Midbrain (tissue), 1 donor: ENCODE measurements around the gene ECD.
"Not testable (repeated sequence)": the region's sequence is repeated elsewhere in the genome, so short reads cannot be mapped to it uniquely, and the experiment has no call there.

Source experiments
- DNase-seq: peaks from one replicate; lab custom pipeline; 2025; lab: John Stamatoyannopoulos, UW

The ECD gene

DNA sequence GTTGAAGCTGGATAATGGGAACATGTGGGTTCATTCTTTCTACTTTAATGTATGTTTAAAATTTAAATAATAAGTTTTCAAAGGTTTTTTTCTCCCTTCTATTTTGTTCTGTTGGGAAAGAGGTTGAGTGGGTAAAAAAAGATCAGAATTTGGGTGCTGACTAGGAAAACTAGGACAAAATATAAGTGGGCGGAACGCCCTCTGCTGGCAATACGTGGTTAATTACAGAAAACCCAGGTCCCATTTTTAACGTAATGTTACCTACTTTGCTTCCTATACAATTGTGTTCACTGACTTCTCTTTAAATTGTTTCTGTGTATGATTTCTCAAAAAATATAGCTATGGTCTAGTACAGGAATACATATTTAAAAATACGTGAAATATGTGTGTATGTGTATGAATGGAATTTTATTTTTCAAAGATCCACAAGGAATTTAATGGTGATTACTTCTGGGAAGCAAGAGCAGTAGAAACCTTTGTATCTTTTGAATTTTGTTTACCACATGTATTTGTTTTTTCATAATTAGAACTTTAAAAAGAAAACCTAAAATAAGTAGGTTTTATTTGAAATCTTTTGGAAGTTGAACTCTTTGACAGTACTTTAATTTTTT is 8.7 kb downstream of the ECD start:
- DNase-seq: peak; percentile 58

DNA sequence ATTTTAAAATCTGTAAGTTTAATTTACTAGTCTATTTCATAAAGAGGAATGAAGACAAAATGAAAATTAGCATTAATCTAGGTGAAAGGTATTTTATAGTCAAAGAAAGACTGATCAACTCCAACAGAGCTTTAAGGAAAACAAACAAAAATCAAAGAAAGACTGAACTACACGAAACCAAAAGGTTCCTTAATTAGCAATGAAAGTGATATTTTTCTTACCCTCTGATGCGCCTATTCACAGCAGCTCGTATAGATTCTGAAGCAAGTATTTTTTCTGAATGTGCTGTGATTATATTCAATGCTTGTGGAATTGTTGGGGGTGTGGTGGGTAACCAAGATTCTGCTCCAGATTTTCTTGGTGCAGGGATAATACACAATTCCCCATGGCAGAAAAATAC is 11.8 kb downstream of the ECD start:
- DNase-seq: no peak

DNA sequence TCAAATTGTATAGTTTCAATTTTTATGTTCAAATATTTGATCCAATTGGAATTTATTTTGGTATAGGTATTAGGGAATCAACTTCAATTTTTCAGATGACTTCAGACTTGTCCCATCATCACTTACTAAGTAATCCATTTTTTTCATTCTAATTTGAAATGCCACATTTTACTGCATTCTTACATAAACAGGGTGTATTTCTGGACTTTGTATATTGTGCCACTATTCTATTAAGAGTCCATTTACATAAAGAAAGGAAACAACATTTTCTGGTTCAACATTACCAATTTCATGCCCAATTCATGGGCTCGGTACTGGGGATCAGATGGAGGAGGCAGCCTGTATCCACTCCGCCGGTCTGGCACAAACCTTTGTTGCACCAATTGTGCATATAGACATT is 15.8 kb downstream of the ECD start:
- DNase-seq: no peak

DNA sequence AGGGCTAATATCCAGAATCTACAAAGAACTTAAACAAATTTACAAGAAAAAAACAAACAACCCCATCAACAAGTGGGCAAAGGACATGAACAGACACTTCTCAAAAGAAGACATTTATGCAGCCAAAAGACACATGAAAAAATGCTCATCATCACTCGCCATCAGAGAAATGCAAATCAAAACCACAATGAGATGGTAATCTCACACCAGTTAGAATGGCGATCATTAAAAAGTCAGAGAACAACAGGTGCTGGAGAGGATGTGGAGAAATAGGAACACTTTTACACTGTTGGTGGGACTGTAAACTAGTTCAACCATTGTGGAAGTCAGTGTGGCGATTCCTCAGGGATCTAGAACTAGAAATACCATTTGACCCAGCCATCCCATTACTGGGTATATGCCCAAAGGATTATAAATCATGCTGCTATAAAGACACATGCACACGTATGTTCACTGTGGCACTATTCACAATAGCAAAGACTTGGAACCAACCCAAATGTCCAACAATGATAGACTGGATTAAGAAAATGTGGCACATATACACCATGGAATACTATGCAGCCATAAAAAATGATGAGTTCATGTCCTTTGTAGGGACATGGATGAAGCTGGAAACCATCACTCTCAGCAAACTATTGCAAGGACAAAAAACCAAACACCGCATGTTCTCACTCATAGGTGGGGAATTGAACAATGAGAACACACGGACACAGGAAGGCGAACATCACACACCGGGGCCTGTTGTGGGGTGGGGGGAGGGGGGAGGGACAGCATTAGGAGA is 17.0 kb downstream of the ECD start:
- not testable (repeated sequence) for DNase-seq

DNA sequence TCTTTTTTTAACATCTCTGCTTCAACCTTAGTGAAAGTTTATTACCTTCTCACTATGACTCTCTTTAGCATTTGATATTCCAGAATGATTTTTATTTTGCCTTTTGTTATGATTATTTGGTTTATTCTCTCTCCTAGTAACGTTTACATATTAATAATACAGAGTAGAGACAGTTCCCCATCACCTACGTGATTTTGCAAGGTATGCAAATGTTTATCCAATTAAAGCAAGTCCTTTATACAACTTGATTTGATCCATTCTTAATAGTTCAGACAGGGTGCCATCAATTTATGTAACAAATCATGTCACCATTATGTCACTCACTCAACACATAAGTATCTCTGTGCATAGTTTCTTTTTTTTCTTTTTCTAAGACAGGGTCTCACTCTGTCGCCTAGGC is 26.2 kb downstream of the ECD start:
- no peak for DNase-seq

DNA sequence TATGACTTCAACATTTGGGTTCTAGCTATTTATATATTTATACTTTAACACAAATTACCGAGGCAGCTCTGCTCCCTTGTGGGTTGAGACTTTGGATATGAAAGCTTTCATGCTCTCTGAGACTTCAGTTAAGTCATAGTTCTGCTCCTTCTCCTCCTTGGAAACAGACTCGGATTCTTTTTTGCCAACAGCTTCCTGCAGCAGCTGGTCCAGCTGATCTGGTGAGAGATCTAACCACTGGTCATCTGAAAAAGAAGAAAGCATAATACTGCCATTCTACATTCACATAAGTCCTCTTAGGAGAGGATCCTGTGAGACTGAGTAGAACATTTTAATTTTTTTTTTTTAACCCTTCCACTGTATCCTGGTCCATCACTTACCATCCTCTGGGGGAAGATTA is 28.6 kb downstream of the ECD start:
- DNase-seq: no peak

DNA sequence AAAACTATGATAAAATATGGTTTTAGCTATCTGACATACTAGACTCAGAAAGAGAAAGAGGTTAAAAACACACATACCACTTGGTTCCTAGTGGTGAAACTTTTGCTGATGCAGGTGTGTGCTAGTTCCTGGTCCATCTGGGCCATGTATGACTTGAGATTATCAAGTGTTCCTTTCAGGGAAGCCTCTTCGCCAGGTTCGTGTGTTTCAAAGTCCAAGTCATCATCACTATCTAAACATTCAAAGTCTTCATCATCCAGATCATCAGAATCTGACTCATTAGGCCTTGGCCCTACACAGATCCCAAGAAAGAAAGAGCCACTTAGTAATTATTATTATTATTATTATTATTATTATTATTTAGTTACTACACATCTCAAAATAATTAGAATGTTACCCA is 31.2 kb downstream of the ECD start:
- DNase-seq: no peak

DNA sequence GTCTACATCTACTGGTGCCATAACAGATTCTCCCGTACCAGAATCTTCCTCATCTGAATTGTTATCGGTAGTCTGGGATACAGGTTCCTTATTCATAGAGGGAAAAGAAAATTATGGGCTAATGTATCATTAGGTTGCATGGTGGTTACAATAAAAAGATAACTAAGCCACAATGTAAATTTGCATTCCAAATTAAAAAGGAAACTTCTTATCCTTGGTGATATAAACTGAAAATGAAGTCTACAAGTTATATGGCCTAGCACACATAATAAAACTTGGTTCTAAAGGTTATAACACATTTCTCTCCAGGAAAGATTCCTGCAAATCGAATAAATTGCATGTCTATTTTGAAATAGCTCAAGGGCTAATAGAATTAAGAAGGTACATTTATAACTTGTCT is 33.1 kb downstream of the ECD start:
- DNase-seq: no peak

DNA sequence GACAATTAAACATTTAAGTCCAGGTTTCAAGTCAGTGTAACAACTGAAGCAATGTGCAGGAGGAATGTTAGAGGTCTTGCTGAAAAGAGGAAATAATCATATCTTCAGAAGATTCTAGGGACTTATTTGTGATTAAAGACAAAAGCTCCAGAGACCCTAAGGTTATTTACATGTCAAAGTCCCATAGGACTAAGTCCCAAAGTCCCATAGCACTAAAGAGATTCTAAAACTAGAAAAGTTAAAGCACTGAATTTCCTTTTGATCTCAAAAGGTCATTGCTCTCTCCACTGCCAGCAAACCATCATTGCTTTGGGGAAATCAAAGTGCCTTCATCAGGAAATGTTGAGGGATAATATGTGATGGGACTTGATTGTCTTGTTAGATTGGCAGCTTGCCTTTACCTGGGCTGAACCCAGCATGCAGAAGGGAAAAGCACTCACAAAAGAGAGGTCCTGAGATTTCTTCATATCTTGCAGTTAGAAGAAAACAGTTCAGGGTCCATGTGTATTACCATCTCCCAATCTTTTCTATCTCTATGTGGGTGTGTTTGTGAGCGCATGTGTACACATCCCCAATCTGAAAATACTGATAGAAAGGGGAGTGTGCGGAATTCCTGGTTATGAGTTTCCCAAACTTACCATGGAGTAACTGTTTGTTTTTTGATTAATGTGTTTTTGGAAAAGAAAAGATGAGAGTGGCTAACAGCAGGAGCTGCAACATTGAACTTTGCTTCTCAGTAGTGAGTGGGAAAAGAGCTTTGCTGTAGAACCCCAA is 35.7 kb downstream of the ECD start:
- DNase-seq: no peak

DNA sequence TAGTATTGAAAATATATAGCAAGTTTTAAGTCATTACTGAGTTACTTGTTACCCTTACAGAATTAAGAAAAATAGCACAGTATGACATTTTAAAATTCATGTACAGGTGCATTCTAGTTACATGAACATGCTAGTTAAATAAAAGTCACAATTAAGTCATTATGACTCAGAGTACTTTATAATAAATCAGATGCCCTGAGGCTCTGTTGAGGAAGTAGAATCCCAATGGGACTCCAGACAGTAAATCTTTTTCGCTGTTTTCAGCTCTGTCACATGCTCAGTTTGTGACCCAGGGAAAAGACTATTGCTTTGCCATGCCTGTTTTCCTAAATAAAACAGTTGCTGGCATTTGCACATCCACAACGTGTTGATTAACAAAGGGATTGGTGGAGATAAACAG is 36.5 kb downstream of the ECD start:
- DNase-seq: no peak

DNA sequence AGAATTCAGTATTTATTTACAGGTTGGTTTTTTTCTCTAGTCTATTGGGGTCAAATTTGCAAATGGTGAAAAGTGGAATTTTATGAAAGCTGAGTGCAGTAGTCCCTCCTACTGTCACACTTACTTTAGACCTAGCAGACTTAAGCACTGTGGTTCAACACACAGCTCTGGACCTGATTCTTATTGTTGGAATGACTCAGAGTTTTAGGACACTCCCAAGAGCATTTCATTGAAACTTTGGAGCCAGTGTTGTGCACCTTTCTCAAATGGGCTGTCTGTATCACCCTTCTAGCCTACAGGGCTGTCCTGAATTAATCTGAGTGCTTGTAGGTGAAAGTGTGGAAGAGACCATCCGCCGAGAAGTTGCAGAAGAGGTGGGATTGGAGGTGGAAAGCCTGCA is 41.5 kb downstream of the ECD start:
- DNase-seq: no peak

DNA sequence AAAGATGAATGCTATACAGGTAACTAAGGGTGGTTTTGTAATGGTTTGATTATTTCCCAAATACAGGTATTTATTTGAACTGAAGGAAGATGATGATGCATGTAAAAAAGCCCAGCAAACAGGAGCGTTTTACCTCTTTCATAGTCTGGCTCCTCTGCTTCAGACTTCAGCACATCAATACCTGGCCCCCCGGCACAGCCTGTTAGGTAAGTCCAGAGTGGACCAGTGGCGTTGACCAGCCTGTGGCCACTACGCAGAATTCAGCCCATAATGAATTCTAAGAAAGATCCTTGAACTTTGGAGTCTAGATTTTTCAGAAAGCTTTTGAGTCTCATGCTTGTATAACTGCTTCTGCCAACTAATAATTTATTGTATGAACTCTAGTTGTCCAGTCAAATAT is 47.9 kb downstream of the ECD start:
- DNase-seq: no peak

DNA sequence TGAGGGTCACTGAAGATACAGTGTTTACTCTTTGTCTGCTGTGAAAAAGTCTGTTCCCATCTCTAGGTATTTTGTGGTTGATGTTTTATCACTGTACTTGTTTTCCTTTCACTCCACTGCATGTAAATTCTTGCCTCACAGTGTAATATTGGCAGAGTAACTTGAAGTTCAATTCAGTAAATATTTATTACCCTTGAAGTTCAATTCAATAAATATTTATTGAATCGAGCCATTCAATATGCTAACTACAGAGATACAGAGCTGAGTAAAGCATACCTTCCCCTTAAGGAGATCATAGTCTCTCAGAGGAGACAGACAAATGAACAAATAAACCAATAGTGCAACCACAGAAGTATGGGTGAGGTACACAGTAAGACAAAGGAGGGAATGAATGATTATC is 48.4 kb downstream of the ECD start:
- DNase-seq: no peak

DNA sequence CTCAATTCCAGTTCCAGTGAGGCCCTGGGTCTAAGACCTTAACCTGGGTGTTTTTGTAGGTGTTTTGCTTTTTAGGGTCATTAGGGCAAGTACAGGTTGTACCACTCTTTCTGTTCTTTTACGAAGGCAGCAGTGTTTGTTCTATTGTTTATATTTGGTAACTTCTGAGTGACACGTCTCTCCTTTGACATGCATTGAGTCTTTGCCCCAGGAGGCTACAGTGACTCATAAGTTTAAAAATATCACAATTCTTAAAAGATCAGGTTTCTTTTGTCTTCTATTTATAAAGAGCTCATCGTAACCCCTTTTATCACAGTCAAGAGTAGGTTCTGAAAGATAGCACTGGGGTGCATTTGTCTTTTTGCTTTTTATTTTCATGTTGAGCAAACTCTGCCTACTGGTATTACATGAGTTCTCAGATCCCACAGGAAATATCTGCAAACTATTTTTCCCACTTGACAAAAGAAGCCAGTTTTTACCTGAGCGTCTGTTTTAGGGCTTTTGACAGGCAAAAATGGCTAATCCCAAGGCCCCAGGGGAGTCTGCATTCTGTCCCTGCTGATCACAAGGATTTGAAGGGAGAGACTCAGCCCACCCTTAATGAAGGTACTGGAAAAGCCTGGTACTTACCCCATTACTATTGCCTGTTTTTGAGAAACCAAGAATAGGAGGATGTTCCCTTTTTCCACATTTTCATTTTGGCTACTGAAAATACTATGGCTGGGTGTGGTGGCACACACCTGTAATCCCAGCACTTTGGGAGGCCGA is 49.6 kb downstream of the ECD start:
- DNase-seq: no peak

DNA sequence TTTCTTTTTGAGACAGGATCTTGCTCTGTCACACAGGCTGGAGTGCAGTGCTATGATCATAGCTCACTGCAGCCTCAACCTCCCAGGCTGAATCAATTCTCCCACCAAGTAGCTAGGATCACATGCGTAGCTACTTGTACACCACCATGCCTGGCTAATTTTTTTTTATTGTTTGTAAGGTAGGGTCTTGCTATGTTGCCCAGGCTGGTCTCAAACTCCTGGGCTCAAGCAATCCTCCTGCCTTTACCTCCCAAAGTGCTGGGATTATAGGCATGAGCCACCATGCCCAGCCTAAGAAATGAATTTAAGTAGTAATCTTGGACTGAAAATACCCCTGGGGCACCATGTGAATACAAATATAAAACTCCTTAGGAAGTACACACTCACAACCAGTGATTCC is 51.8 kb downstream of the ECD start:
- DNase-seq: no peak

DNA sequence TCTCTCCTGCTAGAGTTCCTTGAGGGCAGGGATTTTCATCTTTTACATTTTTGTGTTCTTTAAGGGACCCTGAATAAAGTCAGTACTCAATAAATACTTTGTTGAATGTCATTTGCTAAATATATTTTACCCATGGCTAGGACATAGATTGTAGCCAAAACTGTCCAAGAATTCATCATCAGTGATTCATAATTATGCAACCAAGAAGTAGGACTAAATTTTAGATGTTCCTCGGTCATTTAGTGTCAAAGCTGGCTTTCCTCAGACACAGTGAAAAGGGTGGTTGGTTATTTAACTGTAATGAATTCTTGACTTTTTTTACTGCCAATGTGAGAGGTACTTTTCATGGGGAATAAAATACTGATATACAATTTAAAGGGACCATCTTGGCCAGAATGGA is 54.3 kb downstream of the ECD start:
- no peak for DNase-seq

DNA sequence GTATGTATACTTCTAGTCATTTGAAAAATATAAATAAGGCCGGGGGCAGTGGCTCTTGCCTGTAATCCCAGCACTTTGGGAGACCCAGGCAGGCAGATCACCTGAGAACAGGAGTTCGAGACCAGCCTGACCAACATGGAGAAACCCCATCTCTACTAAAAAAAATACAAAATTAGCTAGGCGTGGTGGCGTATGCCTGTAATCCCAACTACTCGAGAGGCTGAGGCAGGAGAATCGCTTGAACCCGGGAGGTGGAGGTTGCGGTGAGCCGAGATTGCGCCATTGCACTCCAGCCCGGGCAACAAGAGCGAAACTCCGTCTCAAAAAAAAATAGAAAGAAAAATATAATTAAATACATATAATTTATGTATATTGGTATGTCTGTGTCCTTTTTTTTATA is 55.8 kb downstream of the ECD start:
- not testable (repeated sequence) for DNase-seq

DNA sequence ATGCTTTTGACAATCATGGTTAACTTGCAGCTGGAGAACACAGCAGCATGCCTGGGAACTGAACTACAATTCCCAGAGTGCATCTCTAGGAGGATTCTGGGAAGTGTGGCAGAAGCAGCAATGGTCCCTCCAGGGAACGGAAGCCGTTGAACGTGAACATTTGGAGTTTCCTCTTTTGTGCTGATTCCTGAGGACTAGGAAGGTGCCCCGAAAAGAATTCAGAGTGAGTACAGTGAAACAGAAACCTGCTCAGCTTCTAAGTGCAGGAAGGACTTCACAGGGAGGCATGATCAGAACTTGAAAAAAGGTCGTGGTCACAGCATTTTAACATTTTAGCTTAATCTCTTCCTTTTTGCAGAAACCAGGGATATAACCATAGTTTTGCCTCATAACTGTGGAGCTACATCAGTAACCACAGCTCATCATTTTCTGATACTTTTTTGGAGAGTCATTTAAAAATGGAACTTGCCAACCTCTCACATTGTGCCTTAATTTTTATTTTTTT is 57.4 kb downstream of the ECD start, which contains the start of gene NUDT13:
TSS of gene NUDT13 (plus strand) at position 111 of the 505 bp plus-strand sequence. CDS start 3,911 bp downstream, outside the sequence.
- peak; percentile 89 for DNase-seq

DNA sequence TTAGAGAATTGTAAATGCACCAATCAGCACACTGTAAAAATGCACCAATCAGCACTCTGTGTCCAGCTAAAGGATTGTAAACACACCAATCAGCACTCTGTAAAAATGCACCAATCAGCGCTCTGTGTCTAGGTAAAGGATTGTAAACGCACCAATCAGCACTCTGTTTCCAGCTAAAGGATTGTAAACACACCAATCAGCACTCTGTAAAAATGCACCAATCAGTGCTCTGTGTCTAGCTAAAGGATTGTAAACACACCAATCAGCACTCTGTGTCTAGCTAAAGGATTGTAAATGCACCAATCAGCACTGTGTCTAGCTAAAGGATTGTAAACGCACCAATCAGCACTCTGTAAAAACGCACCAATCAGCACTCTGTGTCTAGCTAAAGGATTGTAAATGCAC is 58.6 kb downstream of the ECD start:
- DNase-seq: not testable (repeated sequence)

DNA sequence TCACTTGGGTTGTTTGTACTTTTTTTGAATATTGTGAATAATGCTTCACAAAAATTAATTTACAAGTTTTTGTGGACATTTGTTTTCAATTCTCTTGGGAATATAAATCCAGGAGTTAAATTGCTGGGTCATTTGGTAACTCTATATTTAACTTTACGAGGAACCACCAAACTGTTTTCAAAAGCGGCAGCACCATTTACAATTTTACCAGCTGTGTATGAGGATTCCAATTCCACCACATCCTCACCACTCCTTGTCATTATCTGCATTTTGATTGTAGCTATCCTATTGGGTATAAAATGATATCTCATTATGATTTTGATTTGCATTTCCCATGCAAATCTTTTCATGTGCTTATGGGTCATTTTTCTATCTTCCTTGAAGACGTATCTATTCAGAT is 61.5 kb downstream of the ECD start:
- DNase-seq: no peak

DNA sequence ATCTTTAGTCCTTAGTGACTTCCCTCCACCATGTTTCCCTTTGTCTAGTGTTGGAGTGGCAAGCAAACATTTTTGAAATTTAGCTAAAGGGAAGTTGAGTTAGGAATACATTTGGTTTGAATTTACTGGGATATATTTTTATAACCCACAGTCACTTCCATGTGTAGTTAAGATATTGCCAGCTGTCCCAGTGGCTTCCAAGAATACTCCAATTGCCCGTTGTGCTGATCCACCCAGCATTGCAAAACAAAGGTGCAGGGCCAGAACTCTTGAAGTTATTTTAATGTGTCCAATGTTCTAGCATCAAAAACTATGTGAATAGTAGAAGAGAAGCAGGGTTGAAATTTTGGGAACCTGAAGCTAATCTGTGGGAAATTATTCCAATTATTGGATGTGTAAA is 68.7 kb downstream of the ECD start:
- no peak for DNase-seq

DNA sequence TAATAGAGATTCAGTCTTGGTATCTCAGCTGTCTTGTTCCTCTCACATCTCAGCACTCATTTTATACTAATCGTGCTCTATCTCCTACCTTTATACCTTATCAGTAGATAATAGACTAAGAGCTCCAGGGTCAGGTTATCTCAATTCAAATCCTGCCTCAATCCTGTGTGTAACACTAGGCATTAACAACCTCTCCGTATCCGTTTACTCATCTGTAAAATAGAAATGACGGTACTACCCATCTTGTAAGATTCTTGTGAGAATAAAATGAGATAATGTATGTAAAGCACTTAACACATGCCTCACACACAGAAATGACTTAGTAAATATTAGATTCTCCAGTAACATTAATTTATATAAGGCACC is 70.5 kb downstream of the ECD start:
- DNase-seq: no peak
